Liver (tissue), 3 donors: ENCODE data around the gene CPS1.

Experiments
- CTCF ChIP-seq: fragments of 150-350 bp; IDR thresholded peaks from 2 replicates; pipeline ENCODE4 v1.5.1; 2017; ENCODE audit warnings: improper control_type of control experiment, low read depth, low read length; ENCODE audit not compliant: missing input control
- EGR1 ChIP-seq, 2 donors: IDR thresholded peaks; 2 replicates each; pipeline ENCODE4 v1.6.1; 2016 to 2018; ENCODE audit warnings: antibody characterized with exemption in 2 of 2, low read depth in 2 of 2
- RXRA ChIP-seq, 2 donors: IDR thresholded peaks; 2 replicates each; pipeline ENCODE4 v1.6.1; 2017 to 2018; ENCODE audit warnings: antibody characterized with exemption in 2 of 2, mild to moderate bottlenecking in 1 of 2
- donor health status: healthy.
- donor health status: healthy.

DNA sequence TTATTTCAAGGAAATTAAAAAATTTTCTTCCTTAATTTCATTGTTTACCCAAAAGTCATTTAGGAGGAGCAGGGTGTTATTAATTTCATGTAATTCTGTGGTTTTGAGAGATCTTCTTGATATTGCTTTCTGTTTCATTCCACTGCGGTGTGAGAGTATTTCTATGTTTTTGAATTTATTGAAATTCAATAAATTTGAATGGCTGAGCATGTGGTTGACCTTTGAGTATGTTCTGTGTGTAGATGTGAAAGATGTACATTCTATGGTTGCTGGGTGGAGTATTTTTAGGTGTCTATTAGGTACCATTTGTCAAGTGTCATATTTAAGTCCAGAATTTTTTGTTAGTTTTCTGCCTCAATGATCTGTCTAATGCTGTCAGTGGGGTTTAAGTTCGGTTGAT is 40.5 kb upstream of the CPS1 start:
- no peak for TF ChIP-seq RXRA (IDR thresholded peaks at IDR 0.05)
- TF ChIP-seq CTCF = no peak
- no peak for TF ChIP-seq EGR1 (IDR thresholded peaks at IDR 0.05; ENCODE audit: low read depth in 2 of 2)
